ENCODE measurements around the gene S100A2.

- no peak for TF ChIP-seq CTCF (IDR thresholded peaks at IDR 0.05; ENCODE audit: low read length)
- TF ChIP-seq EZH2 (optimal IDR thresholded peaks at IDR 0.05; ENCODE audit: low read depth, low read length), result no peak
- no peak for TF ChIP-seq EZH2phosphoT487 (IDR thresholded peaks at IDR 0.05; ENCODE audit: low read length)
Measured at GRCh38 chr1:153614906-153615305, 49.3 kb upstream of the S100A2 start.

Measured in MM.1S (cell line).